Measurements from ENCODE around the gene MORC2.

MORC2 gene

GRCh38 chr22:30940685-30941362 is 27.8 kb downstream of the MORC2 start:
- Histone ChIP-seq H3K4me3 (ENCODE audit: low read length in 2 of 2) (no peak overlapping the region), H3K27me3 (ENCODE audit: control insufficient read depth in 2 of 2, insufficient read depth in 2 of 2, low read length in 2 of 2) (no peaks in the 10 kb centered on the region), H3K9ac (ENCODE audit: low read depth in 1 of 2, low read length in 2 of 2) (no peak overlapping the region), H3K4me1 (ENCODE audit: control insufficient read depth in 2 of 2, insufficient read depth in 2 of 2, low read length in 2 of 2) (no peaks in the 10 kb centered on the region), H3K27ac (ENCODE audit: low read depth in 2 of 2, low read length in 2 of 2) (no peak overlapping the region), H3K36me3 (ENCODE audit: control insufficient read depth in 2 of 2, insufficient read depth in 2 of 2, low read length in 2 of 2) (peaks cover 76 to 83% of the 10 kb centered on the region in 2 donors), H3K9me3 (ENCODE audit: control insufficient read depth in 2 of 2, low read length in 2 of 2) (no peaks in the 10 kb centered on the region)

DNA sequence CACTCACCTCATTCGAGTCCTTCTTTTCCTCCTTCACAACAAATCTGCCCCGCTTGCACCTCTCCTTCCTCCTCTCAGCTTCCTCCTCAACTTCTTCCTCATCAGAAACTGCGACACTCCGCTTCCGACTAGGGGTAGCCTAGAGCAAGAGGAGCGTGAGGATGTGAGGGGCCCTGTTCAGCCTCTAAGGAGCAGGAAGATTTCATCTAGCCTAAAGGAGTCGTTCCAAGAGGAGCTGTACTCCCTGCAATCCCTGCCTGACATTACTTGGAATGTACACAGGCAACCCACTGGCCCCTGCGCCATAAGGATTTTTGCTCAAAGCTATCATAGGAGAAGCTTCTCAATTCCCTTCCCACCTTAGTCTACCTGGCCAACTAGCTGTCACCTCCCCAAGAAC is 34.5 kb downstream of the MORC2 start:
- Histone ChIP-seq H3K9me3 (ENCODE audit: control insufficient read depth in 2 of 2, low read length in 2 of 2) (no peaks in the 10 kb centered on the region), H3K36me3 (ENCODE audit: control insufficient read depth in 2 of 2, insufficient read depth in 2 of 2, low read length in 2 of 2) (peaks cover 75 to 85% of the 10 kb centered on the region in 2 donors), H3K4me3 (ENCODE audit: low read length in 2 of 2) (no peak overlapping the region), H3K27ac (ENCODE audit: low read depth in 2 of 2, low read length in 2 of 2) (no peak overlapping the region), H3K27me3 (ENCODE audit: control insufficient read depth in 2 of 2, insufficient read depth in 2 of 2, low read length in 2 of 2) (no peaks in the 10 kb centered on the region), H3K9ac (ENCODE audit: low read depth in 1 of 2, low read length in 2 of 2) (no peak overlapping the region), H3K4me1 (ENCODE audit: control insufficient read depth in 2 of 2, insufficient read depth in 2 of 2, low read length in 2 of 2) (no peaks in the 10 kb centered on the region)

DNA sequence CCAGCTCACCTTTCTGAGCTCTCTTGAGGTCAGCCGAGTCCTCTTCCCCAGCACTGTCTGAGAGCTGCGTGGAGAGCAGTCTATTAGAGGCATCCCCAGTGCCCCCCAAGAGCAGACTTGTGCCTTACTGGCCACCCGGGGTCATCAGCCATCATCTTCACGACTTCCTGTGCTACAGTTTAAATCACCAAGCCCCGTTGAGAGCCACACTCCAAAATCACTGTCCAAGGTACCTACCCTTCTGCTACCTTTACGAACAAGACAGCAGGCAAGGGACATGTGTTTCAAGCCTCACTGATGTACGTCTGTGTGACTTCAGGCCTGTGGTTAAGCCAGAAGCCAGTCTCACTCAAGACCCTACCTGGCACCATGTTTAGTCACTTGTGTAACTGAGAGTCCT is 35.1 kb downstream of the MORC2 start:
- Histone ChIP-seq H3K4me1 (ENCODE audit: control insufficient read depth in 2 of 2, insufficient read depth in 2 of 2, low read length in 2 of 2) (no peaks in the 10 kb centered on the region), H3K9me3 (ENCODE audit: control insufficient read depth in 2 of 2, low read length in 2 of 2) (no peaks in the 10 kb centered on the region), H3K36me3 (ENCODE audit: control insufficient read depth in 2 of 2, insufficient read depth in 2 of 2, low read length in 2 of 2) (peaks cover 76 to 84% of the 10 kb centered on the region in 2 donors), H3K27ac (ENCODE audit: low read depth in 2 of 2, low read length in 2 of 2) (no peak overlapping the region), H3K4me3 (ENCODE audit: low read length in 2 of 2) (no peak overlapping the region), H3K9ac (ENCODE audit: low read depth in 1 of 2, low read length in 2 of 2) (no peak overlapping the region), H3K27me3 (ENCODE audit: control insufficient read depth in 2 of 2, insufficient read depth in 2 of 2, low read length in 2 of 2) (no peaks in the 10 kb centered on the region)

GRCh38 chr22:30932661-30933060 is 35.9 kb downstream of the MORC2 start:
- no peak overlapping the region for H3K4me3 ChIP-seq (ENCODE audit: low read length in 2 of 2)
- no peak overlapping the region for H3K27ac ChIP-seq (ENCODE audit: low read depth in 2 of 2, low read length in 2 of 2)
- H3K4me1 ChIP-seq (ENCODE audit: control insufficient read depth in 2 of 2, insufficient read depth in 2 of 2, low read length in 2 of 2), result no peaks in the 10 kb centered on the region
- peaks cover 77 to 84% of the 10 kb centered on the region in 2 donors for H3K36me3 ChIP-seq (ENCODE audit: control insufficient read depth in 2 of 2, insufficient read depth in 2 of 2, low read length in 2 of 2)
- H3K27me3 ChIP-seq (ENCODE audit: control insufficient read depth in 2 of 2, insufficient read depth in 2 of 2, low read length in 2 of 2), result no peaks in the 10 kb centered on the region
- H3K9ac ChIP-seq (ENCODE audit: low read depth in 1 of 2, low read length in 2 of 2), result no peak overlapping the region
- H3K9me3 ChIP-seq (ENCODE audit: control insufficient read depth in 2 of 2, low read length in 2 of 2), result no peaks in the 10 kb centered on the region

GRCh38 chr22:30931541-30932300 is 36.9 kb downstream of the MORC2 start:
- H3K9ac ChIP-seq (ENCODE audit: low read depth in 1 of 2, low read length in 2 of 2), result no peak overlapping the region
- no peaks in the 10 kb centered on the region for H3K4me1 ChIP-seq (ENCODE audit: control insufficient read depth in 2 of 2, insufficient read depth in 2 of 2, low read length in 2 of 2)
- H3K4me3 ChIP-seq (ENCODE audit: low read length in 2 of 2), result no peak overlapping the region
- H3K9me3 ChIP-seq (ENCODE audit: control insufficient read depth in 2 of 2, low read length in 2 of 2), result no peaks in the 10 kb centered on the region
- H3K36me3 ChIP-seq (ENCODE audit: control insufficient read depth in 2 of 2, insufficient read depth in 2 of 2, low read length in 2 of 2), result peaks cover 75 to 82% of the 10 kb centered on the region in 2 donors
- no peaks in the 10 kb centered on the region for H3K27me3 ChIP-seq (ENCODE audit: control insufficient read depth in 2 of 2, insufficient read depth in 2 of 2, low read length in 2 of 2)
- H3K27ac ChIP-seq (ENCODE audit: low read depth in 2 of 2, low read length in 2 of 2), result no peak overlapping the region

DNA sequence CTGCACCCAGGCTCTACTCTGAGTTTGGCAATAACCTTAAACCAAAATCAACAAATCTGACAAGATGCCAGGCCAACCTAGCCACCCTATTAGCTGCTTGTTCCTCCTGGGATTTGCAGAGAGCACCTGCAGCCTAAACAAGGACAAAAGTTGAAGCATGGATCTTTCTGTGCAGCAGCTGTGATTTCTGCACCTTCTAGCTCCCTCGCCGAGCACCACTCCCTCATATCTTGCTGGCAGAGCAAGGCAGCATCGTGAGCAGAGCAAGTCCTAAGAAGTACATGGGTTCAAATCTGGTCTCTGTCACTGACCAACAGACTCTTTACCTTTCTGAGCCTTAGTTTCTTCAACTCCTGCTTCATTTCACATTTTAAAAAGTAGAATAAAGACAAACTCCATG is 38.3 kb downstream of the MORC2 start:
- H3K9ac ChIP-seq (ENCODE audit: low read depth in 1 of 2, low read length in 2 of 2), result no peak overlapping the region

GRCh38 chr22:30928401-30928800 is 40.2 kb downstream of the MORC2 start:
- no peaks in the 10 kb centered on the region for H3K9me3 ChIP-seq (ENCODE audit: control insufficient read depth in 2 of 2, low read length in 2 of 2)
- no peak overlapping the region for H3K9ac ChIP-seq (ENCODE audit: low read depth in 1 of 2, low read length in 2 of 2)
- H3K36me3 ChIP-seq (ENCODE audit: control insufficient read depth in 2 of 2, insufficient read depth in 2 of 2, low read length in 2 of 2), result peaks cover 58 to 70% of the 10 kb centered on the region in 2 donors
- H3K27me3 ChIP-seq (ENCODE audit: control insufficient read depth in 2 of 2, insufficient read depth in 2 of 2, low read length in 2 of 2), result no peaks in the 10 kb centered on the region
- H3K4me1 ChIP-seq (ENCODE audit: control insufficient read depth in 2 of 2, insufficient read depth in 2 of 2, low read length in 2 of 2), result no peaks in the 10 kb centered on the region
- H3K27ac ChIP-seq (ENCODE audit: low read depth in 2 of 2, low read length in 2 of 2), result no peak overlapping the region
- no peak overlapping the region for H3K4me3 ChIP-seq (ENCODE audit: low read length in 2 of 2)

More for the DNA sequence above, 38.3 kb downstream of the MORC2 start:
- Histone ChIP-seq H3K27ac (ENCODE audit: low read depth in 2 of 2, low read length in 2 of 2) (no peak overlapping the region), H3K4me3 (ENCODE audit: low read length in 2 of 2) (no peak overlapping the region), H3K27me3 (ENCODE audit: control insufficient read depth in 2 of 2, insufficient read depth in 2 of 2, low read length in 2 of 2) (no peaks in the 10 kb centered on the region), H3K9me3 (ENCODE audit: control insufficient read depth in 2 of 2, low read length in 2 of 2) (no peaks in the 10 kb centered on the region), H3K36me3 (ENCODE audit: control insufficient read depth in 2 of 2, insufficient read depth in 2 of 2, low read length in 2 of 2) (peaks cover 72 to 84% of the 10 kb centered on the region in 2 donors), H3K4me1 (ENCODE audit: control insufficient read depth in 2 of 2, insufficient read depth in 2 of 2, low read length in 2 of 2) (no peaks in the 10 kb centered on the region)

DNA sequence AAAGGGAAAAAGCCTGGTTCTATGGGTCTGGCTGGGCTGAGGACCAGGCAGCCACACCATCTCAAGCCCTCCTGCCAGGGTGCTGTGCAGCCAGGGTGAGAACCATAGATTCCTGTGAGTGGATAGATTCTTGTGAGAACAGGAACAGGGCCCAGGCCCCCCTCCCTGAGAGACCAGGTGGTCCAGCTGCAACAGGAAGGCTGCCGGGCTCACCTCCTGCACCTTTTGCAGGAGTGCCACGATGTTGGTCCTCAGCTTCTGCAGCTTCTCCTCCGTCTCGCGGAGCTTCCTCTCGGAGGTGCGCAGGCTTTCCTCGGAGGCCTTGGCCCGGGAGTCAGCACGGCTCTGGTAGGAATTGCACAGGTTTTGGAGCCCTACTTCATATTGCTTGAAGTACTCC is 40.8 kb downstream of the MORC2 start:
- no peak overlapping the region for H3K9ac ChIP-seq (ENCODE audit: low read depth in 1 of 2, low read length in 2 of 2)
- no peak overlapping the region for H3K27ac ChIP-seq (ENCODE audit: low read depth in 2 of 2, low read length in 2 of 2)
- H3K4me3 ChIP-seq (ENCODE audit: low read length in 2 of 2), result no peak overlapping the region
- no peaks in the 10 kb centered on the region for H3K27me3 ChIP-seq (ENCODE audit: control insufficient read depth in 2 of 2, insufficient read depth in 2 of 2, low read length in 2 of 2)
- peaks cover 52 to 64% of the 10 kb centered on the region in 2 donors for H3K36me3 ChIP-seq (ENCODE audit: control insufficient read depth in 2 of 2, insufficient read depth in 2 of 2, low read length in 2 of 2)
- H3K4me1 ChIP-seq (ENCODE audit: control insufficient read depth in 2 of 2, insufficient read depth in 2 of 2, low read length in 2 of 2), result no peaks in the 10 kb centered on the region
- no peaks in the 10 kb centered on the region for H3K9me3 ChIP-seq (ENCODE audit: control insufficient read depth in 2 of 2, low read length in 2 of 2)

DNA sequence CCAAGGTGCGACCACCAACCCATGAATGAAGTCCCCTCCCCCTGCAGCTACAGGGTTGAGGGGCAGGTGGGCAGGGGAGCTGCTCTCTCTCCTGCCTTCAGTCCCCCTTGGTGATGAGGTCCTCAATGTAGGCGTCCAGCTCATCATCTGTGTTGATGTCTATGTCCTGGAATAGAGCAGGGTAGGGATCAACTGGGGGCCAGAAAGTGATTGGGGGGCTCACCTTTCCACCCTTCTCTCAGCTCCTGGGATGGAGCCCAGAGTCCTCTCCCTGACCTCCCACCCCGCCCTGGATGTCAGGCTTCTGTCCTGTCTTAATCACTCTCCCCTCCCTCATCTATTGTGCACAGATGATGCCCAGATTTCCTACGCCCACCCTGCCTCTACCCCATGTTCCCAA is 41.9 kb downstream of the MORC2 start:
- Histone ChIP-seq H3K9me3 (ENCODE audit: control insufficient read depth in 2 of 2, low read length in 2 of 2) (no peaks in the 10 kb centered on the region), H3K27ac (ENCODE audit: low read depth in 2 of 2, low read length in 2 of 2) (no peak overlapping the region), H3K9ac (ENCODE audit: low read depth in 1 of 2, low read length in 2 of 2) (no peak overlapping the region), H3K36me3 (ENCODE audit: control insufficient read depth in 2 of 2, insufficient read depth in 2 of 2, low read length in 2 of 2) (peaks cover 41 to 53% of the 10 kb centered on the region in 2 donors), H3K27me3 (ENCODE audit: control insufficient read depth in 2 of 2, insufficient read depth in 2 of 2, low read length in 2 of 2) (no peaks in the 10 kb centered on the region), H3K4me3 (ENCODE audit: low read length in 2 of 2) (no peak overlapping the region), H3K4me1 (ENCODE audit: control insufficient read depth in 2 of 2, insufficient read depth in 2 of 2, low read length in 2 of 2) (no peaks in the 10 kb centered on the region)

GRCh38 chr22:30925667-30926066 is 42.9 kb downstream of the MORC2 start:
- Histone ChIP-seq H3K4me1 (ENCODE audit: control insufficient read depth in 2 of 2, insufficient read depth in 2 of 2, low read length in 2 of 2) (peaks cover 0 to 5% of the 10 kb centered on the region in 2 donors), H3K4me3 (ENCODE audit: low read length in 2 of 2) (no peak overlapping the region), H3K9ac (ENCODE audit: low read depth in 1 of 2, low read length in 2 of 2) (no peak overlapping the region), H3K27me3 (ENCODE audit: control insufficient read depth in 2 of 2, insufficient read depth in 2 of 2, low read length in 2 of 2) (no peaks in the 10 kb centered on the region), H3K27ac (ENCODE audit: low read depth in 2 of 2, low read length in 2 of 2) (no peak overlapping the region), H3K36me3 (ENCODE audit: control insufficient read depth in 2 of 2, insufficient read depth in 2 of 2, low read length in 2 of 2) (peaks cover 30 to 43% of the 10 kb centered on the region in 2 donors), H3K9me3 (ENCODE audit: control insufficient read depth in 2 of 2, low read length in 2 of 2) (no peaks in the 10 kb centered on the region)
